Stimulated activated CD8-positive, alpha-beta memory T cell treated with anti-CD3 and anti-CD28 coated beads, Interleukin-15, amount 100 ng/mL, for 1 hour (primary cell): ENCODE data around the gene ZNG1E.
"Not testable (repeated sequence)": the region's sequence is repeated elsewhere in the genome, so short reads cannot be mapped to it uniquely, and the experiment has no call there.

ENCODE experiments used
- DNase-seq: peaks from one replicate; pipeline ENCODE4 v3.0.0-alpha.2; 2020; ENCODE audit warnings: low read depth

The ZNG1E gene

DNA sequence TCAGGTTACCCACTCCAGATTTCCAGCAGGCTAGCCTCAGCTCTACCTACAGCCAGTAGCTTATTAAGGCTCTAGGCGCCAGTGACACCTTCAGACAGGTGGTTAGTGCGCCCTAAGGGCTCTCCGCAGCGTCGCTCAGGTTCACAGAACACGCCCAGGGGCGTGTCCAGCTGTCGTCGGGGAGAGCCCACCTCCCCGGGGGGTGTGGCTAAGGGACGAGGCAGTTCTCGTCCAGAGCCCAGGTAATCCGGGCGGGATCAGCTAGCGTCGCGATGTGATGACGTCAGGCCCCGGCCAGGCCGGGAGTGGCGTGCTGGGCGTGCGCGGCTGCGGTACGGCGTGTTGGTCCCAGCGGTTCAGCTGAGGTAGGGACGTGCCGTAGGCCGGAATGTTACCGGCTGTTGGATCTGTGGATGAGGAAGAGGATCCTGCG is at the start of gene ZNG1E:
TSS of gene ZNG1E (plus strand) at position 340 of the 433 bp plus-strand sequence. CDS start at position 389, 49 bp downstream.
- peak; percentile 24 for DNase-seq

- not testable (repeated sequence) for DNase-seq
Measured at GRCh38 chr9:65673579-65673978, 2.1 kb upstream of the ZNG1E start.

DNA sequence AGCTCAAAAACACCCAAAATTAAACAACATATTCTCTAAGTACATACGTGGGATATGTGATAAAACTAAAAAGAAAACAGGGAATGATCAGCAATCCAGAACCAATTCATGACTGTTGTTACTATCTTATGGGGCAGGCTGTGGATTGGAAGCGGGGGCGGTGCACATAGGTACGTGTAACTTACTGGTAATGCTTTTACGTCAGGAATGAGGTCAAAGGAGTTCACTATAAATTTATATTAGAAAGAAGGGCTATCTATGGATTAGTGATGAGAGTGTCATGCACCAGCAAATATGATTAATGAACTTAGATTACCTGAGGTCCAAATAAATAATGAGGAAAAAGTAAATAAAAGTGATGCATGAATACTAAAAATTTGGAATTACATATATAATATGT is 710 bp upstream of the ZNG1E start:
- not testable (repeated sequence) for DNase-seq

GRCh38 chr9:65676389-65676788 is 661 bp downstream of the ZNG1E start:
- DNase-seq = not testable (repeated sequence)

DNA sequence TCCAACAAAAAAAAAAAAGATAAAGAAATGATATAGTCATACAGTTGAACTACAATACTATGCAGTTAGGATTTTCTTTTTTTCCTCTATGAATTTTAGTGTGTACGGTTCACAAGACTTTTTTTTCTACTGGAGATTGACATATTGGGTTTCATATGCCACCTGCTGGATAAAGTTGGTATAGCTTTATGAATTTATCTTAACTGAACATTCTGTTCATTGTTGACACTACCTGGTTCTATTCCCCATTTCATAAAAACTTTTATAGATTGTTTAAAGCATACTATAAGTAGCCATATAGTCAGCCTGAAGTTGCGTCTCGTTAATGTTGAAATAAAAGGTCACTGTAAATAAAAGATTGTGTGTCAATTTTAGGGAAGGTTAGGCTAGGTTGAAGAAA is 2.8 kb downstream of the ZNG1E start:
- not testable (repeated sequence) for DNase-seq

GRCh38 chr9:65703550-65703949 is 27.8 kb downstream of the ZNG1E start:
- not testable (repeated sequence) for DNase-seq

DNA sequence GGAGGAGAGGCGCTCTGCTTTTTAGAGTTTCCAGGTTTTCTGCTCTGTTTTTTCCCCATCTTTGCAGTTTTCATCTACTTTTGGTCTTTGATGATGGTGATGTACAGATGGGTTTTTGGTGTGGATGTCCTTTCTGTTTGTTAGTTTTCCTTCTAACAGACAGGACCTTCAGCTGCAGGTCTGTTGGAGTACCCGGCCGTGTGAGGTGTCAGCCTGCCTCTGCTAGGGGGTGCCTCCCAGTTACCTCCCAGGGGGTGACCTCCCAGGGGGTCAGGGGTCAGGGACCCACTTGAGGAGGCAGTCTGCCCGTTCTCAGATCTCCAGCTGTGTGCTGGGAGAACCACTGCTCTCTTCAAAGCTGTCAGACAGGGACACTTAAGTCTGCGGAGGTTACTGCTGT is 38.7 kb downstream of the ZNG1E start:
- not testable (repeated sequence) for DNase-seq

DNA sequence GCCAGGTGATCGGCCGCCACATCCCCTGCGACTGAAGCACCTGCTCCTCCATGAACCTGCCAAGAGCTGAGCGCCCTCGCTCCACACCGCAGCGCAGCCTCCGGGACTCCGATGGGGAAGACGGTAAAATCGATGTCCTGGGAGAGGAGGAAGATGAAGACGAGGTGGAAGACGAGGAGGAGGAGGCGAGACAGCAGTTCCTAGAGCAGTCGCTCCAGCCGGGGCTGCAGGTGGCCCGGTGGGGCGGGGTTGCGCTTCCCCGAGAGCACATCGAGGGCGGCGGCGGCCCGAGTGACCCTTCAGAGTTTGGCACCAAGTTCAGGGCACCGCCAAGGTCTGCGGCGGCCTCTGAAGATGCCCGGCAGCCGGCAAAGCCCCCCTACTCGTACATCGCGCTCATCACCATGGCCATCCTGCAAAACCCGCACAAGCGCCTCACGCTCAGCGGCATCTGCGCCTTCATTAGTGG is 61.4 kb downstream of the ZNG1E start, which contains the start of gene FOXD4L4:
TSS of gene FOXD4L4 (plus strand) at position 51 of the 469 bp plus-strand sequence. CDS start at position 51, 0 bp downstream.
- DNase-seq = not testable (repeated sequence)

- DNase-seq = not testable (repeated sequence)
Measured at GRCh38 chr9:65738133-65738532, 62.4 kb downstream of the ZNG1E start.
